ENCODE data around the gene CDRT4. TPM values are rescaled to one million over a fixed set of nuclear protein-coding genes. Genes with fewer than 3 reads are reported as not detected.

The CDRT4 gene
- total and polyA plus RNA-seq, 10 of the 15 experiments (the other 5 are each of a cell fraction or from before 2014, with no cell fraction given), result 0.11 to 1.3 (median 0.51) TPM; not detected in 3

DNA sequence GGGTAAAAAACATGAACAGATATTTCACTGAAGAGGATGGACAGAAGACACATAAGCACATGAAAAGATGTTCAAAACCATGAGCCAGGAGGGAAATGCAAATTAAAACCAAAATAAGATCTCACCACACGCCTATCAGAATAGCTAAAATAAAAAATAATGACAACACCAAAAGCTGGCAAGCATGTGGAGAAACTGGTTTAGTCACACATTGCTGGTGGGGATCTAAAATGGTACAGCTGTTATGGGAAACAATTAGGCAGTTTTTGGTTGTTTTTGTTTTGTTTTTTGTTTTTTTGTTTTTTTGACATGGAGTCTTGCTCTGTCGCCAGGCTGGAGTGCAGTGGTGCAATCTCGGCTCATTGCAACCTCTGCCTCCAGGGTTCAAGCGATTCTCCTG is 81.3 kb downstream of the CDRT4 start:
- no peaks in the 10 kb centered on the region for H4K20me1 ChIP-seq (ENCODE audit: control insufficient read depth, insufficient read depth)
- WGBS (ENCODE audit: insufficient coverage, insufficient replicate concordance, low lambda C conversion rate, missing lambda C conversion rate), result 26% methylated on average over 4 of the region's 4 CpGs

More for the DNA sequence above, 81.3 kb downstream of the CDRT4 start:
- ATAC-seq (no peak), FAIRE-seq (no peak), DNase-seq (ENCODE audit: low read depth, low spot score) (no peak)
- intact Hi-C loops (cut with micrococcal nuclease; ENCODE audit: unreplicated experiment) (no loop called here), in situ Hi-C loops (cut with MboI) (no loop called here)
- H3K9ac ChIP-seq (ENCODE audit: control insufficient read depth, insufficient read depth, low read length), result no peak overlapping the region
- ChIA-PET RAD21 (ENCODE audit: unreplicated experiment) (no interaction called here), SMC1A (ENCODE audit: uncharacterized antibody, unreplicated experiment) (no interaction called here), CTCF (no interaction called here), POLR2A (no interaction called here)
- H3K36me3 ChIP-seq (ENCODE audit: control insufficient read depth in 2 of 2, insufficient read depth in 2 of 2, low read length in 1 of 2), result no peaks in the 10 kb centered on the region
- H3K4me3 ChIP-seq, result no peak overlapping the region
- no peaks in the 10 kb centered on the region for H3K4me1 ChIP-seq (ENCODE audit: control insufficient read depth, insufficient read depth, low read length)
- no peaks in the 10 kb centered on the region for H3K9me3 ChIP-seq (replicated peaks; ENCODE audit: control insufficient read depth, insufficient read depth, low read length)
- no peak overlapping the region for H3K27ac ChIP-seq (ENCODE audit: control insufficient read depth, insufficient read depth)
- H3K27me3 ChIP-seq (replicated peaks in 1 of 2; ENCODE audit: control insufficient read depth in 2 of 2, insufficient read depth in 2 of 2, low read length in 1 of 2), result no peaks in the 10 kb centered on the region; a peak in 1 of 4 replicates
- no peaks in the 10 kb centered on the region for H3K79me2 ChIP-seq (ENCODE audit: control insufficient read depth, insufficient read depth, low read length)
- H3K4me2 ChIP-seq (ENCODE audit: control insufficient read depth, insufficient read depth), result no peak overlapping the region
- no TSS peak for BruUV-seq (replicated peaks)
- TF ChIP-seq NBN (IDR thresholded peaks at IDR 0.05), result no peak
- TF ChIP-seq IKZF2 (IDR thresholded peaks at IDR 0.05), result no peak
- no peak for TF ChIP-seq SMC3 (IDR thresholded peaks at IDR 0.05; ENCODE audit: borderline replicate concordance, low read length)
- no peak for TF ChIP-seq EP300 (IDR thresholded peaks at IDR 0.05; ENCODE audit: borderline replicate concordance in 1 of 2, control insufficient read depth in 1 of 2, low read depth in 2 of 2, low read length in 2 of 2)
- TF ChIP-seq CTCF (IDR thresholded peaks at IDR 0.05 in 2 of 3, conservative IDR thresholded peaks at IDR 0.05 in 1 of 3; ENCODE audit: control insufficient read depth in 2 of 3, extremely low read depth in 1 of 3, insufficient read depth in 1 of 3, low read depth in 3 of 3, low read length in 3 of 3), result no peak
- TF ChIP-seq KLF5 (IDR thresholded peaks at IDR 0.05; ENCODE audit: partially characterized antibody), result no peak
- no peak for TF ChIP-seq PAX8 (IDR thresholded peaks at IDR 0.05)
- TF ChIP-seq SIX5 (IDR thresholded peaks at IDR 0.05; ENCODE audit: low read depth, low read length, severe bottlenecking), result no peak
- TF ChIP-seq, protein P1, sequence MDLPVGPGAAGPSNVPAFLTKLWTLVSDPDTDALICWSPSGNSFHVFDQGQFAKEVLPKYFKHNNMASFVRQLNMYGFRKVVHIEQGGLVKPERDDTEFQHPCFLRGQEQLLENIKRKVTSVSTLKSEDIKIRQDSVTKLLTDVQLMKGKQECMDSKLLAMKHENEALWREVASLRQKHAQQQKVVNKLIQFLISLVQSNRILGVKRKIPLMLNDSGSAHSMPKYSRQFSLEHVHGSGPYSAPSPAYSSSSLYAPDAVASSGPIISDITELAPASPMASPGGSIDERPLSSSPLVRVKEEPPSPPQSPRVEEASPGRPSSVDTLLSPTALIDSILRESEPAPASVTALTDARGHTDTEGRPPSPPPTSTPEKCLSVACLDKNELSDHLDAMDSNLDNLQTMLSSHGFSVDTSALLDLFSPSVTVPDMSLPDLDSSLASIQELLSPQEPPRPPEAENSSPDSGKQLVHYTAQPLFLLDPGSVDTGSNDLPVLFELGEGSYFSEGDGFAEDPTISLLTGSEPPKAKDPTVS (IDR thresholded peaks at IDR 0.05; ENCODE audit: low read depth, low read length), result no peak
- TF ChIP-seq, protein P2, sequence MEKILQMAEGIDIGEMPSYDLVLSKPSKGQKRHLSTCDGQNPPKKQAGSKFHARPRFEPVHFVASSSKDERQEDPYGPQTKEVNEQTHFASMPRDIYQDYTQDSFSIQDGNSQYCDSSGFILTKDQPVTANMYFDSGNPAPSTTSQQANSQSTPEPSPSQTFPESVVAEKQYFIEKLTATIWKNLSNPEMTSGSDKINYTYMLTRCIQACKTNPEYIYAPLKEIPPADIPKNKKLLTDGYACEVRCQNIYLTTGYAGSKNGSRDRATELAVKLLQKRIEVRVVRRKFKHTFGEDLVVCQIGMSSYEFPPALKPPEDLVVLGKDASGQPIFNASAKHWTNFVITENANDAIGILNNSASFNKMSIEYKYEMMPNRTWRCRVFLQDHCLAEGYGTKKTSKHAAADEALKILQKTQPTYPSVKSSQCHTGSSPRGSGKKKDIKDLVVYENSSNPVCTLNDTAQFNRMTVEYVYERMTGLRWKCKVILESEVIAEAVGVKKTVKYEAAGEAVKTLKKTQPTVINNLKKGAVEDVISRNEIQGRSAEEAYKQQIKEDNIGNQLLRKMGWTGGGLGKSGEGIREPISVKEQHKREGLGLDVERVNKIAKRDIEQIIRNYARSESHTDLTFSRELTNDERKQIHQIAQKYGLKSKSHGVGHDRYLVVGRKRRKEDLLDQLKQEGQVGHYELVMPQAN (conservative IDR thresholded peaks at IDR 0.05), result no peak
- no peak for TF ChIP-seq ZZZ3 (IDR thresholded peaks at IDR 0.05; ENCODE audit: control insufficient read depth, insufficient read length, low read depth)
- TF ChIP-seq SUZ12 (IDR thresholded peaks at IDR 0.05; ENCODE audit: unreplicated experiment), result no peak
- no peak for TF ChIP-seq RB1 (IDR thresholded peaks at IDR 0.05; ENCODE audit: borderline replicate concordance)
- no peak for TF ChIP-seq TCF12 (IDR thresholded peaks at IDR 0.05; ENCODE audit: low read depth, low read length)
- no peak for TF ChIP-seq CREM (IDR thresholded peaks at IDR 0.05; ENCODE audit: low read depth)
- TF ChIP-seq MYC (IDR thresholded peaks at IDR 0.05; ENCODE audit: insufficient read depth, insufficient read length, insufficient replicate concordance, low read length, severe bottlenecking), result no peak
- TF ChIP-seq PAX5 (IDR thresholded peaks at IDR 0.05; ENCODE audit: borderline replicate concordance, low read depth, low read length), result no peak
- H2AFZ ChIP-seq (ENCODE audit: control insufficient read depth, low read depth, low read length), result no peak overlapping the region
